ENCODE measurements around the gene S100A7A. TPM values are rescaled to one million over a fixed set of nuclear protein-coding genes. Genes with fewer than 3 reads are reported as not detected.

S100A7A gene
- not detected in 2 replicates for total RNA-seq

DNA sequence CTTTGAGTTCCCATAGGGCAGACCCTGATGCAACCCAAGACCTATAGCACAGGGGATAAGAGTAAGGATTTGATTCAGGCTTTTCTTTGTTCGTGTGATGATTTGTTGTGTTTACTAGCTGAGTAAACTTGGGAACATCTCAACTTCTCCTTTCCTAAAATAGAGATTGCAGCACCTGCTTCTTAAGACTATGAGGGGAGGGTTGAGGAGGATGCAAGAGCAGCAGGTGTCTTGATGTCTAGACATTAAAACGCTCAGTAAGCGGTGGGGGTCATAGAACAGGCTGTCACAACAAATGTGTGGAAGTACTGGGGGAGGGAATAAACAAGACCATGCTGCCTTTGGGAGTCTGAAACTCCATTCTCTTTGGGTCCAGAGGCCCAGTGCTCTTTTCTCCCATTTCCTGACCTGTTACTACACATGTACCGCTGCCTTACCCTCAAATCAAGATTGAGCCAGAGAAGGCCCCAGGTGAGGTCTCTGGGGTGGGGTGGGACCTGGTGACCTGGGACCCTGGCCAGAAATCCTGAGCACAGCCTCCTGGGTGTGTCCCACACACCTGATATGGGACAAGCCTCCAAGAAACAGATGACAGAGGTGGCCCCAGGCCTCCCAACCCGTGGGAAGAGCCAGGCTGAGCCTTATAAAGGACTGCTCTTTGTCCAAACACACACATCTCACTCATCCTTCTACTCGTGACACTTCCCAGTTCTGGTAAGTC is at the start of gene S100A7A:
Gene S100A7A (plus strand): TSS at position 671 of the 721 bp plus-strand sequence. CDS start 1,563 bp downstream, outside the sequence.

DNA sequence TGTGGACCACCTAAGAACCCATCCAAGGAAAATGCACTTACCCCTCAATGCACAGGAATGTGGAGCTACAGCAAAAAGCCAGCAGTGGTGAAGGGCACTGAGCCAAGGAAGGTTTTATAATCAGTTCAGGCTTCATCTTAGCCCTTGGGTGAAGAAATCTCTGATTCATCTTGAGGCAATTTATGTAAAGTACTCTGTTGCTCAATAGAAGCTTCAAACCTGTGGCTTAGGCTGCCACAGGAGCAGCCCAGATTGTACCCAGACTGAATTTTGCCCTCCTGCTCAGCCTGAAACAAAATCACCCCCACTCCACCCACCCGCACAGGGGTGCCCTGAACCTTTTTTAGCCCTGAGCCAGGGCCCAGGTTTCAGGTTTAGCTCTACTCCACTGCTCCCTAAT is 40.8 kb upstream of the S100A7A start, which contains the start of gene S100A12:
Gene S100A12 (minus strand): TSS at position 111 of the 400 bp plus-strand sequence. CDS start 1,029 bp downstream, outside the sequence.

GRCh38 chr1:153390938-153391710 is 25.2 kb upstream of the S100A7A start, which contains the start of gene S100A8:
Gene S100A8 (minus strand): TSS chr1:153391073. CDS start chr1:153390535, 538 bp downstream.

GRCh38 chr1:153460551-153460950 is 44.2 kb downstream of the S100A7A start, which contains the start of gene S100A7:
Gene S100A7 (minus strand): TSS chr1:153460651. CDS start chr1:153459013, 1,638 bp downstream.

Other genes with a start within 250 kb of the S100A7A start
- gene LELP1, start 213.1 kb upstream of the S100A7A start, total RNA-seq, result not detected in 2 replicates
- gene PRR9, start 198.9 kb upstream of the S100A7A start, total RNA-seq, result not detected in 2 replicates
- gene LORICRIN, start 156.8 kb upstream of the S100A7A start, total RNA-seq, result not detected in 2 replicates
- 2.5 and 6.0 TPM in 2 replicates for gene PGLYRP3, start 103.6 kb upstream of the S100A7A start, total RNA-seq
- gene PGLYRP4, start 67.7 kb upstream of the S100A7A start, total RNA-seq, result 3.5 and 10.7 TPM in 2 replicates
- 4,961 and 5,057 TPM in 2 replicates for gene S100A9, start 58.7 kb upstream of the S100A7A start, total RNA-seq
- 4.7 and 5.3 TPM in 2 replicates for gene S100A12, start 40.9 kb upstream of the S100A7A start, total RNA-seq
- gene S100A8, start 25.4 kb upstream of the S100A7A start, total RNA-seq, result 1,254 and 1,417 TPM in 2 replicates
- gene S100A7, start 44.1 kb downstream of the S100A7A start, total RNA-seq, result 0.42 and 3.5 TPM in 2 replicates
- gene S100A6, start 119.5 kb downstream of the S100A7A start, total RNA-seq, result 2,657 and 2,815 TPM in 2 replicates
- gene S100A5, start 124.4 kb downstream of the S100A7A start, total RNA-seq, result 0.49 TPM in 1 of 2 replicates, not detected in the other
- gene S100A4, start 129.3 kb downstream of the S100A7A start, total RNA-seq, result 45.3 and 57.0 TPM in 2 replicates
- gene S100A3, start 132.7 kb downstream of the S100A7A start, total RNA-seq, result 4.6 and 9.0 TPM in 2 replicates
- gene S100A2, start 149.3 kb downstream of the S100A7A start, total RNA-seq, result 5,324 and 7,203 TPM in 2 replicates
- 1,881 and 1,940 TPM in 2 replicates for gene S100A16, start 196.6 kb downstream of the S100A7A start, total RNA-seq
- gene S100A14, start 199.8 kb downstream of the S100A7A start, total RNA-seq, result 1,909 and 2,185 TPM in 2 replicates
- gene S100A13, start 211.0 kb downstream of the S100A7A start, total RNA-seq, result 124 and 160 TPM in 2 replicates
- gene S100A1, start 211.9 kb downstream of the S100A7A start, total RNA-seq, result not detected in 2 replicates
- gene CHTOP, start 217.5 kb downstream of the S100A7A start, total RNA-seq, result 43.7 and 46.6 TPM in 2 replicates
- gene SNAPIN, start 242.2 kb downstream of the S100A7A start, total RNA-seq, result 56.8 and 62.6 TPM in 2 replicates

Data from airway epithelial cell (primary cell).